GM10847 (cell line): ENCODE results near the gene MUC5B.

Source experiments
- POLR2A ChIP-seq: IDR thresholded peaks from 2 replicates; pipeline ENCODE4 v1.6.1; 2011; ENCODE audit not compliant: insufficient read length; ENCODE audit errors: extremely low read depth

MUC5B gene

GRCh38 chr11:1222491-1223345, at the start of gene MUC5B:
MUC5B (plus strand) TSS chr11:1223066; CDS start chr11:1223124, 58 bp downstream.
- TF ChIP-seq POLR2A: no peak

GRCh38 chr11:1174441-1175370, 48.2 kb upstream of the MUC5B start:
- no peak for TF ChIP-seq POLR2A

- no peak for TF ChIP-seq POLR2A
Measured at GRCh38 chr11:1175461-1176223, 47.2 kb upstream of the MUC5B start.

GRCh38 chr11:1176224-1177019, 46.4 kb upstream of the MUC5B start:
- TF ChIP-seq POLR2A: no peak

- no peak for TF ChIP-seq POLR2A
Measured at GRCh38 chr11:1177020-1177770, 45.7 kb upstream of the MUC5B start.

- TF ChIP-seq POLR2A: no peak
Measured at GRCh38 chr11:1177771-1178090, 45.1 kb upstream of the MUC5B start.

- TF ChIP-seq POLR2A: no peak
Measured at GRCh38 chr11:1178201-1178885, 44.5 kb upstream of the MUC5B start.

- no peak for TF ChIP-seq POLR2A
Measured at GRCh38 chr11:1178906-1179305, 44.0 kb upstream of the MUC5B start.

GRCh38 chr11:1179641-1180040, 43.2 kb upstream of the MUC5B start:
- TF ChIP-seq POLR2A: no peak

GRCh38 chr11:1180171-1180570, 42.7 kb upstream of the MUC5B start:
- no peak for TF ChIP-seq POLR2A

GRCh38 chr11:1180947-1181391, 41.9 kb upstream of the MUC5B start:
- TF ChIP-seq POLR2A: no peak

- no peak for TF ChIP-seq POLR2A
Measured at GRCh38 chr11:1181420-1181819, 41.4 kb upstream of the MUC5B start.

- no peak for TF ChIP-seq POLR2A
Measured at GRCh38 chr11:1181853-1182535, 40.9 kb upstream of the MUC5B start.
